HG03460 (cell line): ENCODE measurements around the gene TNFAIP6.
"Not testable (repeated sequence)": the region's sequence is repeated elsewhere in the genome, so short reads cannot be mapped to it uniquely, and the experiment has no call there.

ENCODE experiments used
- ATAC-seq: cut with Tn5 transposase; IDR thresholded peaks from one replicate; pipeline ENCODE4 v1.9.1; 2021; ENCODE audit not compliant: unreplicated experiment

Gene TNFAIP6

GRCh38 chr2:151357359-151357758 is at the start of gene TNFAIP6:
Gene TNFAIP6, plus strand, starts transcription at chr2:151357592. Its CDS starts 75 bp downstream, at chr2:151357667.
- ATAC-seq: no peak

- not testable (repeated sequence) for ATAC-seq
These were observed 47.1 kb upstream of the TNFAIP6 start for GRCh38 chr2:151310313-151310712.

GRCh38 chr2:151312440-151312839 is 45.0 kb upstream of the TNFAIP6 start:
- not testable (repeated sequence) for ATAC-seq

GRCh38 chr2:151315381-151315903 is 42.0 kb upstream of the TNFAIP6 start:
- no peak for ATAC-seq

- no peak for ATAC-seq
These were observed 31.8 kb upstream of the TNFAIP6 start for GRCh38 chr2:151325581-151326095.

- no peak for ATAC-seq
These were observed 30.8 kb upstream of the TNFAIP6 start for GRCh38 chr2:151326554-151326953.

GRCh38 chr2:151329998-151330397 is 27.4 kb upstream of the TNFAIP6 start:
- ATAC-seq: no peak

- ATAC-seq: no peak
These were observed 24.3 kb upstream of the TNFAIP6 start for GRCh38 chr2:151333083-151333482.

- ATAC-seq: no peak
These were observed 23.1 kb upstream of the TNFAIP6 start for GRCh38 chr2:151334082-151334815.

- no peak for ATAC-seq
These were observed 20.5 kb upstream of the TNFAIP6 start for GRCh38 chr2:151336863-151337371.

- no peak for ATAC-seq
These were observed 19.7 kb upstream of the TNFAIP6 start for GRCh38 chr2:151337643-151338042.

- no peak for ATAC-seq
These were observed 19.3 kb upstream of the TNFAIP6 start for GRCh38 chr2:151338115-151338514.

- ATAC-seq: no peak
These were observed 14.3 kb upstream of the TNFAIP6 start for GRCh38 chr2:151343073-151343472.

- not testable (repeated sequence) for ATAC-seq
These were observed 13.2 kb upstream of the TNFAIP6 start for GRCh38 chr2:151344191-151344590.

GRCh38 chr2:151344906-151345305 is 12.5 kb upstream of the TNFAIP6 start:
- ATAC-seq: no peak

- no peak for ATAC-seq
These were observed 10.1 kb upstream of the TNFAIP6 start for GRCh38 chr2:151347294-151347693.

- no peak for ATAC-seq
These were observed 9.5 kb upstream of the TNFAIP6 start for GRCh38 chr2:151347906-151348305.

- no peak for ATAC-seq
These were observed 6.7 kb upstream of the TNFAIP6 start for GRCh38 chr2:151350579-151351195.

- ATAC-seq: no peak
These were observed 3.4 kb upstream of the TNFAIP6 start for GRCh38 chr2:151353995-151354394.

- no peak for ATAC-seq
These were observed 2.6 kb upstream of the TNFAIP6 start for GRCh38 chr2:151354807-151355206.

- no peak for ATAC-seq
These were observed 976 bp downstream of the TNFAIP6 start for GRCh38 chr2:151358166-151358970.
